ENCODE results near the gene HOXA1.

Gene HOXA1

DNA sequence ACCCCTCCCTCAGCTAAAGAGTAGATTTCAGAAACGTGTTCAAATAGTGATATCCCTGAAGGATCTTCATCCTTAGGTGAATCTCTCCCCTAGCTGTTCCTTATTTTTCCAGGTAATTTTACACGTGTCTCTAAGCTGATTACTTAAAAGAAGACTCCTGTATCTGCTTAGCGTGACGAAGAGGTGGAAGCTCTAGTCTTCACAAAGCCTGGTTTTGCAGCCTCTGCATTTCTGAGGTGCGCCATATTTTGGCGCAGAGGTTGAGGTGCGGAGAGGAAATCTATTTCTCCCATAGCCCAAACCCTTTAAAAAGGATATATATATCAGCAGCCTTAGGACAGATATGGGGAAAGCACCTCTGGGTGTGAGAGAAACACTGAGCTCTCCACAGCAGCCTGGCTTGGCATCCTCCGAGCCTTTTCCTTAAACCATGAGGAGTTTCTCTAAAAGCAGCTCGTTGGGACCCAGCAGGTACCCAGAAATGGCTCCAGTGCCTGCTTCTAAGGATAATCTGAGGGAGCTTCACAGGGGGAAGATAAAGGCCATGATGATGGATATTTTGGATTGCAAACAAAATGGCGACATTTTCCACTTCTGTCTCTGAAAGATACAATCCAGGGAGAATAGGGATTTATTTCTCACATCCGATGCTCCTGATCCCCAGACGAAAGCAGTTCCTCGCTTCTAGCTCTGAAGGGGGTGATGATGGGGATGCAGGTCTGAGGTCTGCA lies 9.7 kb upstream of the HOXA1 start:
- DNase-seq (ENCODE audit: low read depth), result no peak

DNA sequence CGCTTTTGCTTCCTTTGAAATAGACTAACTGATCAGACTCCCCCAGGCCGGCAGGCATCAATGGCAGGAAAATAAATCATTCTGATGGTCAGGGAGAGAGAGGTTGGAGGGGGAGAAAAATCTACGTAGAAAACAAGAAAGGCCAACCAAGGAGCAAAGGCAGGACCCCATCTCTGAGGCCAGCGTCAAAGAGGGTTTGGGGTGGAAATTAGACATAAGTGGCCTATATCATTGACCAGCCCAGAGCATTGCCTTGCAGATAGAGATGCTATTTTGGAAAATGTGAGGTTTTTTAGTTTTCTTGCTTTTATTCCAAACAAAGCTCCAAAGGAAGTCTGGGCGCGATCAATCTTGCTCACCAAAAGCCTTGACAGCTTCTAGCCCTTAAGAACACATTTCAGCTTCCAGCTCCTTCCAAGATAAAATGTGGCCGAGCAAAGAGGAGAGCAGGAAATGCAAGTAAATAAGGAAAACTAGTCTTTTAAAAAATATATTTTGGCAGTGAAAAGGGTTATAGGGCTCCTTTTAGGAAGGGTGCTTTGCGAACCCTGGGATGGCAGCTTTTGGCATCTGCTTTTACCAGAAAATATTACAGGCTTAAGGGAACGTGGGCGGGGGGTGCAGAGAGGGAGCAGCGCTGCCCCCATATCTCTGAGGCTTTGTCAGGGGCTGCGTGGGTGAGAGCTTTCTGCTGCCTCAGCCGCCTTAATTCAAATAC lies 8.7 kb upstream of the HOXA1 start:
- no peak for DNase-seq (ENCODE audit: low read depth)

DNA sequence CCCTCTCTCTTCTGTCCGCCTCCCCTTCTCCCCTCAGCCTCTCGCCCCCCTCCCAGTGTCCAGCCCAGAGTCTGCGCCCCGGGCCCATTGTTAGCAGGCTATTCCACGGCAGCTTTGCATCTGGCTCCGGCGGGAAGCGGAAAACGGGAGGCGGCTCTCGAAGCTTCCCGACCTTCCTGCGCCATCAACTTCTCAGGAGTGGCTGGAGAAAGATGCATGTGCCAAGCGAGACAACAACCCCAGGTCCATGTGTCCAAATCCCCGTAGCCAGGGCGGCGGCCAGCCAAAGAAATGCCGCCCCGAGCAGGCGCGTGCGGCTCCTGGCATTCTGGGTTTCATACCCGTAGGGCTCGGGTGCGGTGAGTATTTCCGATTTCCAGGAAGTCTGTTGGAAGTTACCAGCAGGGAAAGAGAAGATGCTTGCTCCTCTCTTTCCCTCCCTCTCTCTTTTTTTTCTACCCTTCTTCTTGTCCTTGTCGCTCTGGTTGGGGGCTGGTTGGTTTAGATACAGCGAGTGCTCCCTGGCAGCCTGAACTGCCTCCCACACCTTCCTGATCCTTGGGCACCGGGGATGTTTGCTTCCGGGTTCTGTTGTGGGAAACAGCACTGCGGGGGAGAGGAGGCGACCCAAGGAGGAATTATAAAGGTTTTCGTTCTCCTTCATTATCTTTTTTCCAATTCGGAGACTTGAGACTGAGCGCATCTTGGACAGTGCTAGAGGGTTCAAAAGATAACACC lies 7.9 kb upstream of the HOXA1 start:
- DNase-seq (ENCODE audit: low read depth), result no peak

DNA sequence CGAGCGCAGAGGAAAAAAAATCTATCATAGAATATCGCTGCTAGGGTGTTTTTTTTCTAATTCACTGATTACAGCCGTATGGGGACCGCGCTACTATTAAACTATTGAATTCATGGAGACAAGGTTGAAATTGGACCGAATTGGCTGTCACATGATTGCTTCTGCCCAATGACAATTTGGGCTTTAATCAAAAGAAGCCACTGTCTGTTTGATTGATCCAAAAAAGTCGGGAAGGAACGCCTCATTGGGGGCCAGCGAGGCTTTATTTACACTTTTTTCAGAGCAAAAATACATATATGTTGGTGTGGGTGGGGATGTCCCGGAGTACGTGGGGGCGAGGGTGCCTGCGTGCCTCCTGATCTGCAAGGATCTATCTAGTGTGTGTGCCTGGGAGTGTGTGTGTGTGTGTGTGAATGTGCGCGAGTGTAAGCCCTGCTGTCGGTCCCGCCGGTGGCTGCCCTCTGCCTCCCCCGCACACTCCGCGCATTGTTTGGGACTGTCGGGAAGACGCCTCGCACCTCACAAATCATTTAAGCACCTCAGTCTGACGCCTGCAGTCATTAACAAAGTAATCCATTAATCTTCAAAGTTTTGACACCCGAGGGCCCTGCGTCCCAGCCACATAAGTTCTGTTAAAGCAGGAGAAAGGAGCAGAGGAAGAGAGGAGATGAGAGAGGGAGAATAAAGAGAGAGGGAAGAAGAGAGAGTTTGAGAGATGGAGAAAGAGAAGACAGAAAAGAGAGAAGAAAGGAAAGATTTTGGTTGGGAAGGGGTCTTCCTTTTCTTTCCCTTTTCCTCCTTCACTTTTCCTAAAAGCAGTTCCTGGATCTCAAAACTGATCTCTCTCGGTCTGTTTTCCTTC lies 7.0 kb upstream of the HOXA1 start, which contains the start of gene HOXA2:
HOXA2 (minus strand) TSS at position 103 of the 862 bp plus-strand sequence. CDS start 183 bp downstream, outside the sequence.
- DNase-seq (ENCODE audit: low read depth), result no peak

DNA sequence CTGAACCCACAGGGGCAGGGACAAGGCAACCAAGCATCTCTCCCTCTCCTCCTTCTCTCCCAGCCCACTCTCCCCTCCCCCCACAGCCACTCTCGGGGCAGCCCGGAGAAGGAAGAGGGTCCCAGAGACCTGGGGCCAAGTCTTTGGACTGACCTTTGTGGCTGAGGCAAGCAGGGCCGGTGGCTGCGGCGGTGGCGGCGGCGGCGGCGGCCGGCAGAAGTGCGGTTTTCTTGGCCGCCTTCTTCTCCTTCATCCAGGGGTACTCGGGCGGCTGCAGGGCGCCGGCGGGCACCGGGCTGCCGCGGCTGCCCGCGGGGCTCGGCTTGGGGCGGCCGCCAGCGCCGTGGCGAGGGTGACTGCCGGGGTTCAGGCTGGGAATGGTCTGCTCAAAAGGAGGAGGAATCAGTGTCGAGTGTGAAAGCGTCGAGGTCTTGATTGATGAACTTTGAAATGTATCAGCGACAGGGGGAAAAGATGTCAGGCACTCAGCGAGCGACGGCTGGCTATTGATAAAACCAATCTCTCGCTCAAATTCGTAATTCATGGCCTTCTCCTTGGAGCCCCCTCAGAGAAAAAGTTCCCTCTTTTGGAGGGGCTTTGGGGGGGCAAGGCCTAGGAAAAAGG lies 6.3 kb upstream of the HOXA1 start:
- DNase-seq (ENCODE audit: low read depth), result no peak

DNA sequence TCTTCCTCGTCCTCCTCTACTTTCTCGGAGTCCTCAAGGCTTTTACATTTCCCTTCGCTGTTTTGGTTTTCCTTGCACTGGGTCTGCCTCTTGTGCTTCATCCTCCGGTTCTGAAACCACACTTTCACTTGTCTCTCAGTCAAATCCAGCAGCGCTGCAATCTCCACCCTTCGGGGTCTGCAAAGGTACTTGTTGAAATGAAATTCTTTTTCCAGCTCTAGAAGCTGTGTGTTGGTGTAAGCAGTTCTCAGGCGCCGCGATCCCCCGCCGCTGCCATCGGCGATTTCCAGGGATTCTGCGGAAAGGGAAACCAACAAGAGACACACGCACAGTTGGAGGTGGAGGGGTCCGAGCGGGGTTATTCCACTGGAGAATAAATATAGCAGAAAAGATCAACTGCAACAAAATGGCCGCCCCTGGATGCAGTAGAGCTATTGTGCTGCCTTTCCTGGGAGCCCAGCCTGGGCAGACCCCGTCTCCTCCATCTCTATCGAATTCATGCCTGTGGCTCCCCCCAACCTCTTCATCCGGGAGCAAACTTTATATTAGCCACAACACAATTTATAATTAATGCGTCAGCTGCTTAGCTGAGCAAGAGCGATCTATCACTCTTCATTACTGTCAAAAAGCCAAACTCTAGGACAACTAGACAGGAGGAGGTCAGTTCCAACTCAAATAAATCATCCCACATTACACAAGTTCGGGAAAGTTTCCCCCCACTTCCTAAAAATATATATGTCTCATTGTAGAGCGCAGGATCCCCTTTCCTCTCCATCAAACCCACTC lies 5.6 kb upstream of the HOXA1 start:
- no peak for DNase-seq (ENCODE audit: low read depth)

DNA sequence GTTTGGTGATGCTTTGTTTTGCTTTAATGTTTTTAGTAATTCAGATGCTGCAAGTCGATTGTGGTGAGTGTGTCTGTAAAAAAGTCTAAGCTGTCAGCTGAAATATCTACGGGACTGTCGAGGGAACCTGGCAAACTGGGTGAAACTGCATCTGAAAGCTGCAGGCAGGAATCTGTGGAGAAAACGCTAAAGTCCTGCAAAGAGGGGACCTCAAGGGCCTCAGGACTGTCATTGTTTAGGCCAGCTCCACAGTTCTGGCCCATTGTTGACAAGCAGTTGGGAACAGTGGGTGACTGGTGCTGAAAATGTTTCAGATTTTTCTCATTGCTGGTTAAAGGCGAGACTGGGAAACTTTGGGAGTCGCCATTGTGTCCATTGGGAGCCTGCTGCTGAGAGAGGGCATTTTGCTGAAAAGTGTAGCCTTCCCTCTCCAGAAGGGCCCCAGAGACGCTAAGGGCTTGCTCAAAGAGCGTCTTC lies 4.9 kb upstream of the HOXA1 start:
- DNase-seq (ENCODE audit: low read depth), result no peak

DNA sequence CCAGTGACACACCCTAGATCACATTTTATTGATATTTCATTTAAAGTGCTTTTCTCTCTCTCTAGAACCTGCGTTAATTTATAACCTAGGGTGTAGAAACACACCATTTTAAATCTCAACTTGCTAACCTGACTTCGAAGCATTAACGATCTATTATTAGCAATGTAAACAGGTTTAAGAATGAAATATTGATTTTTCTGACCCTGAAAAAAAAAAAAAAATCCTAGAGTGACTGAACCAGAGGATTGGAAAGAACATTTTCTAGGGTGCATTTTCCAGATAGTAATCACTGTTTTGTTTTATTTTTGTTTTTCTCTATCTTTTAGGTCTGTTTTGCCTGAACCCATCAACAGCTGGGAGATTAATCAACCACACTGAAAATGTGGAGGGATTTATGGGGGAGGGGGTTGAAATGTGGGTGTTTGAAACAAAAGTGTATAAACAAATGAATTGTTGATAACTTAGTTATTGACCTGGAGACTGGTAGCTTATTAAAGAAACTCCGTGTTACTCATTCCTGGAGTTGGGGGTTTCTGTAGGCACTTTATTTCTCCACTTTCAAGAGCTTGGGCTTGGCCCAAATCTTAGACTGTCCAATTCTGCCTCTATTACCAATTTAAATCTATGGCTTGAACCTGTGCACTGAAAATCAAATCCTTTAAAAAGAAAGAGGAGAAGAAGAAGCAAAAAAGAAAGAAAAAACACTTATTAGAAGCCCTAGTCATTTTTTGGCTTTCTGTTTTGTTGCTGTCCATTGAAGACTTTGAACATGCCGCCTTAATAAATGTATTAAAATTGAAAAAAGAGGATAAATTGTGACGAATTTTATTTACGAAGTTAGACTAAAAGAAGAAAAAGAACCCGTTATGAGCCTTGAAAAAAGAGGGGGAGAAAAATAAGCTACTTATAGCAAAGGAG lies 3.9 kb upstream of the HOXA1 start:
- DNase-seq (ENCODE audit: low read depth), result no peak

DNA sequence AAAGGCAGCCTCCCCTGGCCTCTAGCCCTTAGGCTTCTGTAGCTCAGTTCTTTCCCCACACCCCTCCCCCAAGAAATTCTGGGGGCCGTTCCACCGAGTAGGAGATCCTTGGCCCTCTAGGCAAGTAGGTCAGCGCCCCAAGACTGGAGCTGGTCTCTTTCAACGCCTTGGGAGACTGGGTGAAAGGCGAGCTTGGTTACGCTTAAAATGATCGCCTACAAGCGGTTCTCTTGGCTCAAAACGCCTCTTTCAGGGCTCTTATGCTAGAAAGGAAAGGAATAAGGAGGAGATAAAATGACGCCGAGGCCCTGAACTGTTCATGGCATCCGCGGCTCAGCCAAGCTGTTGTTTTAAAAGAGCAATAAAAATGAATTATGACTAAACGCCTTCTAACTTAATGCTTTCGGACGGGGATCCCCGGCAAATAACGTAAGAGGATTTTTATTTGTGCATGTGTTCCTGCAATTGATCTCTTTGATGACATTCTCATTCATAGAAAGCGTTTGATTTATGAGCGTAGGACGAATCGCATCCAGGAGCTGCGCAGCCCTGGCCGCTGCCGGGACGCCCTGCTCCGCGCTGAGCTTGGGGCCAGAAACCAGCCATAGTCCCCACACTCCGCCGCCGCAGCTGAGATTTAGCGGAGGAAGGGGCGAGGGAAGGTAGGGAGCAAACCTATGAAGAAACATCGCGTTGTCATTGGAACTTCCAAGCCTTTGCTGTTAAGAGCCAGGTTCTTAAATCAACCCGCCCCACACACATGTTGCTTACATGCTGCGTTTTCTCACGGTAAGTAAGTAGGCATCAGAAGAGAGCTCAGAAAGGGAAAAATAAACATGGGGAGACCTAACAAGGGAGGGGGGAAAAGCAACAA lies 3.0 kb upstream of the HOXA1 start:
- DNase-seq (ENCODE audit: low read depth), result no peak

DNA sequence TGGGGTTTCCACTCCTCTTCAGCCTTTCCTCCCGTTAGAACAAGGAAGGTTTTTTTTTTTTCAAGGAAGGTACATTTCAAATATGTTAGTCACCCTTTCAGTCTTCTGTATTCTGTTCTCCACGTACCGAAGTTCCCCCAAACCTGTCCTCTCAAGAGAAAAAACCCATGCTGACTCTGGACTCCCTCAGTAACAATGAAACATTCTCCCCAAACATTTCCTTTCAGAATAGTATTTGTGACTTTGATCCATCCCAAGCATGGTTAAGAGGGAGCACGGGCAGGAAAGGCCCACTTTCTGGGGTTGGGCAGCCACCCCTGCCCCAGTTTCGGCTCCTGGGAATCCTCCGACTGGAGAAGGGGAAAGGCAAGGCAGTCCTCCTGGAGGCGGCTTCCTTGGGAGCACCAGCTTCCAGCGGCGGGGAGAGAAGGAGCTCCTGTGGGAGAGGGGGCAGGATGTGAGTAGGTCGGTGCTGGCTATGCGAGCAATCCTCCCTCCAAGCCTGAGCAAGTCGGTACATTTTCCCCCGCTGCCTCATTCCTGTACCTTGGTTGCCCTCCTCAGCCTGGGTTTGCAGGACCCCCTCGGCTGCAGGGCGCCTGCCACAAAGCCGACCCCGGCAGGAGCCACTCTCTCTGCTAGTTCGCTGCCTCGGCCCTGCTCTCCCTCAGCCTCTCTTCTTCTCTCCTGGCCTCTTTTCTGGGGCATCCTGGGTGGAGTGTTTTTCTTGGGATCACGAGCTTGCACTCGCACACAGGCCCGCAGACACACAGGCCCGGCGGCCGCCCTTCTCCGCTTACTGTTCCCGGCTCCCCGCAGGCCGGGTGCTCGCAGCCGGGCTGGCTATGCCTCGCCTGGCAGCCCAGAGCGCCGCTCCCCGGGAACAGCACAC lies 2.1 kb upstream of the HOXA1 start:
- peak; percentile 52 for DNase-seq (ENCODE audit: low read depth)

DNA sequence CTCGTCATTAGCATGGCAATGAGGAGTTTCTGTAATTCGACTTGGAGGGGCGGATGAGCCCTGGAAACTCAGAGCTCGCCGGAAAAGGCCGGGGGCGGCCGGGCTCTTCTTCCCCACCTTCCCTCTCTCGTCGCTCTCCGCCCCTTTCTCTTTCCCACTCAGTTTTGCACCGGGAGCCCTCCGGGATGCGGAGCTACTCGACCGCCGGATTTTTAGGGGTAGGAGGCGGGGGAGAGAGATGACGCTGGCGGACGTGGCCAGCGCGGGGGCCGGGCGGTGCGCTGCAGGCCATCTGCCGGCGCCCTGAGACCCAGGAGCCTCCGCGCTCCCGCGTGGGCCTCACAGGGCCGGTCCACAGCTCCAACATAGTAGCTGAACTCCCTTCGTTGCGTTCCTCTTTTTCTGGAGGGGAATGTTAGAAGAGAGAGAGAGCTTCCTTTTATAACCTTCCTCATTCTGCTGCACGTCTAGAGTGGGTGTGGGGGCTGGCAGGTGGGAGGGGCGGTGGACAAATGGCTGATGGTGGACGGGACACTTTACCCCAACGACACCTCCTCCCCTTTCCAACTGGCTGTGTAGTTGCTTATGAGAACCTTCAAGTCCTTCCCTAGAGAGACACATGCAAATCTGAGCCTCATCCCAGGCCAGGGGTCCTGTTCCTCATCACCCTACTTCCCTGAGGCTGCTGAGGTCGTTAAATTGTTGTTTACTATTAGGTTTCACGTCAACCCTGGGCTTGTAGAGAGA lies 1.1 kb upstream of the HOXA1 start:
- peak; percentile 73 for DNase-seq (ENCODE audit: low read depth)

DNA sequence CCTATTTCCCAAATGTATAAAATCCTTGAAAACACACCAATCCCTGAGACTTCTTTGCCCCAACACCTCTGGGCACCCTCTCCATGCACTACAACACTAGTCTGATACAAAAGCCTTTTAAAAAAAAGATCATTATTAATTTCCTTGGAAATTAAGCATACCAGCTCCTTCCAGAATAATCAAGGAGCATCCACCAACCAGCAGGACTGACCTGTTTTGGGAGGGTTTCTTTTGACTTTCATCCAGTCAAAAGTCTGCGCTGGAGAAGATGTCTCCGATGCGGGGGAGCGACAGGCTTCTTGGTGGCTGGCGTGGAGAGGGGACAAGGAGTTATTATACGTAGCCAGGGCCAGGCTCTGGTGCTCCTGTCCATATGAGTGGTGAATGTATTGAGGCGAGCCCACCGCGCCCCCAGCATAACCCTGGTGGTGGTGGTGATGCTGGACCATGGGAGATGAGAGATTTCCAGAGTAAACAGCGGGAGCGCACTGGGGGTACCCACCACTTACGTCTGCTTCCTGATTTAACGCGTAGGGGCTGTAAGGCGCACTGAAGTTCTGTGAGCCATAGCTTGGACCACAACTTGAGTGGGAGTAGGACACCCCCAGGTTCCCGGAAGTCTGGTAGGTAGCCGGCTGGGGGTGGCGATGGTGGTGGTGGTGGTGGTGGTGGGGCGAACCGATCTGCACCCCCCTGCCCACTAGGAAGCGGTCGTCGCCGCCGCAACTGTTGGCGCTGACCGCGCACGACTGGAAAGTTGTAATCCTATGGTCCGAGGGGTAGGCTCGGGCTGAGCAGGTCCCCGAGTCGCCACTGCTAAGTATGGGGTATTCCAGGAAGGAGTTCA lies 527 bp downstream of the HOXA1 start:
- DNase-seq (ENCODE audit: low read depth), result no peak

DNA sequence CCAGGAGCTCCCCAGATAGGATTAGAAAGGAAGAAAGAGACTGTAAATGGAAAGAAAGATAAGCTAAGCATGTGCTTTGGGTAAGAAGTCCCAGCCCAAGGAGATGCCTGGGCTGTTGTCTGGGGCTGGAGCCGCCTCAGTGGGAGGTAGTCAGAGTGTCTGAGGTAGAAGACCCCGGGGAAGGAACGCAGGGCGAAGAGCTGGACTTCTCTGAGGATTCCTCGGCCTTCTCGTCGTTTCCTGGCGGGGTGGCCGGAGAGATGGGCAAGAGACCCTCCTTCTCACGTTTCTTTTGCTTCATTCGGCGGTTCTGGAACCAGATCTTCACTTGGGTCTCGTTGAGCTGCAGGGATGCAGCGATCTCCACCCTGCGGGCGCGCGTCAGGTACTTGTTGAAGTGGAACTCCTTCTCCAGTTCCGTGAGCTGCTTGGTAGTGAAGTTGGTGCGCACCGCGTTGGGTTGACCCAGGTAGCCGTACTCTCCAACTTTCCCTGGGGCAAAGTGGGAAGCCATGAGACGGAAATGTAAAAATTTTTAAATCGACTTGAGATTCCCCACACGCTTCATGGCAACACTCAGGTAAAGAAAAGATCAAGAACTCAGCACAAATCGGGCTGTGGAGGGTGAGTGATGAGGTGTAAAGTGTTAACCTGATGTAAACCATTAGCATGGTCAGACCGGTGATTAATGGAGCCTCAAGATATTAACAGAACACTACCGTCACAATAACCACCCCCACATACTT lies 1.3 kb downstream of the HOXA1 start:
- no peak for DNase-seq (ENCODE audit: low read depth)

DNA sequence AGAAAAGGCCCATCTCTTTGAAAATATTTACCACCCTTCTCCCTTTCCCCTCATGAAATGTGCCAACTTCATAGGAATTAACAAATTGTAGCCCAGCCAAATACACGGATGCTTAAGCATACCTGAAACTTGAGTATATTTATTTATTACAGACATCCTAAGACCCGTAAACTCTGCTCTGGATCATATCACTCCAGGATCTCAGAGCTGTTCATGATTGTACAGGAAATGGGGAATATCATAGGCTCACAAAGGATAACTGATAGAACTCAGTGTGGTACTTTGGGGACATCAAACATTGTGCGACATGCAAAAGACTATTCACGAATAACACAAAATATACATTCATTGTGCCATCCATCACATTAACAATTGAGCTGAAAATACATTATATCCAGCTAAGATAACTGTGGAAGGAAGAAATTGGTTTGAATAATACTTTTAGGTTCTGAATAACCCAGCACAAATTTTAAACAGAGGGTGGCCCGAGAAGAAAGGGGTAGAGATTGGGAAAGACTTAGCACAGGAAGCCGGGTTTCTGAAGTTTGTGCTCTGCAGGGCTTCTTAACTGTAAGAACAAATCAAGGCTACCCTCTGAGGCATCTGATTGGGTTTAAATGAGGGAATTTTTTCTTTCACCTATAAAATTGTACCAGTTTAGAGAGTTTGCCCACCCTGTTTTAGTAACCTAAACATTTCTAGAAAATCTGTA lies 2.5 kb downstream of the HOXA1 start:
- no peak for DNase-seq (ENCODE audit: low read depth)

DNA sequence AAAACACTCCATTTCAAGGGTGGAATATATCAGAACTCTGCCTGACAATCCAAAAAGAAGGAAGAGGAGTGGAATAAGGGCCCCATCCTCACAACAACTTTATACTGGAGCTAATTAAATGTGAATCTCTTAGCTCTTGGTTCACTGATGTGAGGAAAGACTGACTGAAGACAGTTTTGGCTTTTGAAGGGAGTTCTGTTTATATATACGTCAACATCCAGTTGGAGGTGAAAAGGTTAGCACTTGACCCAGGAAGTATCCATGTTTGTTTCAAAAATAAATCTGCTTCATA lies 3.0 kb downstream of the HOXA1 start:
- no peak for DNase-seq (ENCODE audit: low read depth)

All from ELR (cell line).